ENCODE results near the gene GPR176. TPM values are rescaled to one million over a fixed set of nuclear protein-coding genes. Genes with fewer than 3 reads are reported as not detected.

GPR176 gene
- total and polyA plus RNA-seq, 2 experiments from 2014 or later, result 2.7 to 7.0 TPM

DNA sequence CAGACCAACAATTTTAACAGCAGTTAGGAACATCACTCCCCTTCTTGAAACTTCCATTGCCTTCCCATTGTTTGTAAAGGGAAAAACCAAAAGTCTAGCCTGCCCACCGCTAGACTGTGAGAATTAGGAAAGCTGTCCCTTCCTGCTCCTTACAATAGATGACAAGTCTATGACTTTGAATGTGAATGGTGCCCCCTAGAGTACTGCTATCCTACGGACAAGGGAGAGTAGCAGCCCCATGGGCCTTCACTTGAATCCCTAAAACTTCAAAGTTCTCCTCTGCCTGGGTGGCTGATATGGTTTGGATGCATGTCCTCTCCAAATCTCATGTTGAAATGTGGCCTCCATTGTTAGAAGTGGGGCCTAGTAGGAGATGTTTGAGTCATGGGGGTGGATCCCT lies 96.4 kb downstream of the GPR176 start:
- no peaks in the 10 kb centered on the region for H3K27me3 ChIP-seq
- 92% methylated on average over 2 of the region's 2 CpGs for WGBS (ENCODE audit: low lambda C conversion rate, missing lambda C conversion rate)
- no peak overlapping the region for H3K27ac ChIP-seq
- no peaks in the 10 kb centered on the region for H3K9me2 ChIP-seq (replicated peaks; ENCODE audit: insufficient read depth)
- DNase-seq (ENCODE audit: low spot score), result no peak
- no peak overlapping the region for H2AFZ ChIP-seq
- TF ChIP-seq, protein P1, sequence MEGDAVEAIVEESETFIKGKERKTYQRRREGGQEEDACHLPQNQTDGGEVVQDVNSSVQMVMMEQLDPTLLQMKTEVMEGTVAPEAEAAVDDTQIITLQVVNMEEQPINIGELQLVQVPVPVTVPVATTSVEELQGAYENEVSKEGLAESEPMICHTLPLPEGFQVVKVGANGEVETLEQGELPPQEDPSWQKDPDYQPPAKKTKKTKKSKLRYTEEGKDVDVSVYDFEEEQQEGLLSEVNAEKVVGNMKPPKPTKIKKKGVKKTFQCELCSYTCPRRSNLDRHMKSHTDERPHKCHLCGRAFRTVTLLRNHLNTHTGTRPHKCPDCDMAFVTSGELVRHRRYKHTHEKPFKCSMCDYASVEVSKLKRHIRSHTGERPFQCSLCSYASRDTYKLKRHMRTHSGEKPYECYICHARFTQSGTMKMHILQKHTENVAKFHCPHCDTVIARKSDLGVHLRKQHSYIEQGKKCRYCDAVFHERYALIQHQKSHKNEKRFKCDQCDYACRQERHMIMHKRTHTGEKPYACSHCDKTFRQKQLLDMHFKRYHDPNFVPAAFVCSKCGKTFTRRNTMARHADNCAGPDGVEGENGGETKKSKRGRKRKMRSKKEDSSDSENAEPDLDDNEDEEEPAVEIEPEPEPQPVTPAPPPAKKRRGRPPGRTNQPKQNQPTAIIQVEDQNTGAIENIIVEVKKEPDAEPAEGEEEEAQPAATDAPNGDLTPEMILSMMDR (IDR thresholded peaks at IDR 0.05; ENCODE audit: poor library complexity), result no peak
- no peak for TF ChIP-seq EZH2 (IDR thresholded peaks at IDR 0.05; ENCODE audit: borderline replicate concordance)
- TF ChIP-seq EZH2phosphoT487 (IDR thresholded peaks at IDR 0.05; ENCODE audit: low read depth, severe bottlenecking, unreplicated experiment), result no peak
- H4K20me1 ChIP-seq (ENCODE audit: insufficient read depth, poor library complexity, severe bottlenecking), result no peaks in the 10 kb centered on the region
- H3K4me3 ChIP-seq, result no peak overlapping the region
- no peaks in the 10 kb centered on the region for H3K79me2 ChIP-seq
- no peaks in the 10 kb centered on the region for H3K4me1 ChIP-seq (ENCODE audit: insufficient read depth)
- no peak overlapping the region for H3K4me2 ChIP-seq
- H3K36me3 ChIP-seq (replicated peaks; ENCODE audit: insufficient read depth, low read depth), result no peaks in the 10 kb centered on the region
- H3K9me3 ChIP-seq (ENCODE audit: low read depth), result no peaks in the 10 kb centered on the region

DNA sequence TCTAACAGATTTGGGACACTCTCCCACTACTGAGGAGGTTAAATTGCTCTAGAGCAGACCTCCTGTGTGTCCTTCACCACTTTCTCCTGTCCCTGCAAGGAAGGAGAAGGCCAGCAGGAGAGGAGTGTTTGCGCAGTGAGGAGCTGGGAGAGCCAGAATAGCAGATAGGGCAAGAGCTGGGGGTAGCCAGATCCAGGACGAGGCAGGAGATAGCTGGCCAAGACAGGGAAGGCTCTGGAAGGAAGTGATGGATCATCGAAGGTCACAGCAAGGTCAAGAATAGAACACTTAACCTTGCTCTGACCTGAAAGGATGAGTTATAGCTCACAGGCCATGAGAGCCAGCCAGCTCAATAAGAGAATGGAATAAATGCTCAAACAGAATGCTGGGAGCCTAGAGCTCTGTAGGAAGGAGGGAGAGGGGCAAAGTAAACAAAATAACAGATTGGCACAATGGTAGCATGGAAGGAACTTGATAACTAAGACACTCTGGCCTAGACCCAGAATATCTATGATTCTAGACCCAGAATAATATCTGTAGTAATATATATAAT lies 99.9 kb downstream of the GPR176 start:
- DNase-seq (ENCODE audit: low spot score), result no peak
- no peaks in the 10 kb centered on the region for H4K20me1 ChIP-seq (ENCODE audit: insufficient read depth, poor library complexity, severe bottlenecking)
- H3K9me3 ChIP-seq (ENCODE audit: low read depth), result no peaks in the 10 kb centered on the region
- H3K9me2 ChIP-seq (replicated peaks; ENCODE audit: insufficient read depth), result no peaks in the 10 kb centered on the region
- H3K79me2 ChIP-seq, result no peaks in the 10 kb centered on the region
- H3K36me3 ChIP-seq (replicated peaks; ENCODE audit: insufficient read depth, low read depth), result no peaks in the 10 kb centered on the region
- no peaks in the 10 kb centered on the region for H3K27me3 ChIP-seq
- H3K4me2 ChIP-seq, result no peak overlapping the region
- no peak overlapping the region for H3K27ac ChIP-seq
- 61% methylated on average over 3 of the region's 3 CpGs for WGBS (ENCODE audit: low lambda C conversion rate, missing lambda C conversion rate)
- H2AFZ ChIP-seq, result no peak overlapping the region
- TF ChIP-seq EZH2 (IDR thresholded peaks at IDR 0.05; ENCODE audit: borderline replicate concordance), result no peak
- TF ChIP-seq, protein P1 (IDR thresholded peaks at IDR 0.05; ENCODE audit: poor library complexity), result no peak
- TF ChIP-seq EZH2phosphoT487 (IDR thresholded peaks at IDR 0.05; ENCODE audit: low read depth, severe bottlenecking, unreplicated experiment), result no peak
- H3K4me3 ChIP-seq, result no peak overlapping the region
- H3K4me1 ChIP-seq (ENCODE audit: insufficient read depth), result no peaks in the 10 kb centered on the region

DNA sequence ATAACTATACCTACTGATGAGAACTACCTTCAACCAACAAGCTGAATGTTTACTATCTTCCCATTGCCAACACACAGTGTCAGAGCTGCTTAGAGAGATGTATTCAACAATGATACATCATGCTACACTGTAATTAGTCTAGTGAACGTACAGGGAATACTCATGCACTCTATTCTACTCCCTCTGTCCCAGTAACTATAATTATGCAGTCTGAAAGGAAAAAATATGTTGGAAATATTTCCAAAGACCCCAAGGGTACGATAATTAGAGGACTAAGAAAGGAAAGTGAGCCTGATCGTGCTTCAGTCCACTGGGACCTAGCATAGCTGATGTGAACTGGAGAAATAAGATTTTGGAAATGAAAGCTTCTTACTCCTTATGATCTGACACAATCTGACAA lies 100.5 kb downstream of the GPR176 start:
- Histone ChIP-seq H3K4me1 (ENCODE audit: insufficient read depth) (no peaks in the 10 kb centered on the region), H2AFZ (no peak overlapping the region), H4K20me1 (ENCODE audit: insufficient read depth, poor library complexity, severe bottlenecking) (no peaks in the 10 kb centered on the region), H3K36me3 (replicated peaks; ENCODE audit: insufficient read depth, low read depth) (no peaks in the 10 kb centered on the region), H3K79me2 (no peaks in the 10 kb centered on the region), H3K27me3 (no peaks in the 10 kb centered on the region), H3K9me2 (replicated peaks; ENCODE audit: insufficient read depth) (no peaks in the 10 kb centered on the region), H3K9me3 (ENCODE audit: low read depth) (no peaks in the 10 kb centered on the region), H3K4me3 (no peak overlapping the region), H3K4me2 (no peak overlapping the region), H3K27ac (no peak overlapping the region)
- TF ChIP-seq EZH2 (IDR thresholded peaks at IDR 0.05; ENCODE audit: borderline replicate concordance), result no peak
- TF ChIP-seq, protein P1 (IDR thresholded peaks at IDR 0.05; ENCODE audit: poor library complexity), result no peak
- TF ChIP-seq EZH2phosphoT487 (IDR thresholded peaks at IDR 0.05; ENCODE audit: low read depth, severe bottlenecking, unreplicated experiment), result no peak
- no peak for DNase-seq (ENCODE audit: low spot score)
- 93% methylated on average over 3 of the region's 3 CpGs for WGBS (ENCODE audit: low lambda C conversion rate, missing lambda C conversion rate)

DNA sequence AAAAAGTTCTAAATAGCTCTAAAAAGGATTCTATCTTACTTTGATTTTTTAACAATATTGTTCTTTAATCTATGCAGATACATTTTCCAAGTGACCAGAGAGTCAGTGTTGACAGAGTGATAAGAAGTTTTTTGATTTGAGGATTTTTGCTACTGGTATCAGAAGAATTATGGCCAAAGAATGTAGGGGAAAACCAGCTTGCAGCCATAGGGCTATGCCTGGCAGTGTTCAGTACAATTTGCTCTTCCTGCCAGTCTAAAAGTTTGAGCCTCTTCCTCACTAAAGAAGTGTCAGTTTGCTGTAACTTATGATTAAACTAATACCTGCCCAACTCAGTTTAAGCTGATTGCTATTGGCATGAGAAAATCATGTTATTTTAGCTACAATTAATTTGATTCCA lies 102.2 kb downstream of the GPR176 start:
- Histone ChIP-seq H3K36me3 (replicated peaks; ENCODE audit: insufficient read depth, low read depth) (no peaks in the 10 kb centered on the region), H3K9me3 (ENCODE audit: low read depth) (no peaks in the 10 kb centered on the region), H3K27ac (no peak overlapping the region), H4K20me1 (ENCODE audit: insufficient read depth, poor library complexity, severe bottlenecking) (no peaks in the 10 kb centered on the region), H3K4me1 (ENCODE audit: insufficient read depth) (no peaks in the 10 kb centered on the region), H3K4me3 (no peak overlapping the region), H3K27me3 (no peaks in the 10 kb centered on the region), H3K79me2 (no peaks in the 10 kb centered on the region), H3K4me2 (no peak overlapping the region), H2AFZ (no peak overlapping the region), H3K9me2 (replicated peaks; ENCODE audit: insufficient read depth) (no peaks in the 10 kb centered on the region)
- TF ChIP-seq, protein P1 (IDR thresholded peaks at IDR 0.05; ENCODE audit: poor library complexity), result no peak
- no peak for TF ChIP-seq EZH2phosphoT487 (IDR thresholded peaks at IDR 0.05; ENCODE audit: low read depth, severe bottlenecking, unreplicated experiment)
- no peak for TF ChIP-seq EZH2 (IDR thresholded peaks at IDR 0.05; ENCODE audit: borderline replicate concordance)
- no peak for DNase-seq (ENCODE audit: low spot score)
